Measurements from ENCODE around the gene NR6A1.

NR6A1 gene

DNA sequence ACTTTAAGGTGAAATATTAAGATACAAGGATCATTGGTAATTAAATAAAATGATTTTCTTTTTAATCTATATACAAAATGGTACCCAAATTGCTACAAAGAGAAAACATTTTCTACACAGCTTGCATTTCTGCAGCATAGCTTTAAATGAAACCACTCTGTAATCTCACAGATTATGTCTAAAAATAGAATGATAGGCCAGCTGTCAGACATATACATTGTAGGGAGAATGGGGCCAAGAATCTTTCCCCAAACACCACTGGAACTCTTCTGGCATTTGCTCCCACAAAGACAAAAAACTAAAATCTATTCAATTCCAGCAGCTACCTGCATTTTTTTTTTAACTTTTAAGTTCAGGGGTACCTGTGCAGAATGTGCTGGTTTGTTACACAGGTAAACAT is 139.8 kb downstream of the NR6A1 start:
- DNase-seq (ENCODE audit: low read depth, low spot score) = no peak
- Histone ChIP-seq H3K9ac (ENCODE audit: insufficient read length) (no peak overlapping the region), H3K27ac (no peak overlapping the region), H3K9me3 (ENCODE audit: low read depth, low read length) (no peaks in the 10 kb centered on the region), H3K36me3 (ENCODE audit: insufficient read depth, low read length) (no peaks in the 10 kb centered on the region), H3K4me3 (no peak overlapping the region)
- TF ChIP-seq EZH2 (IDR thresholded peaks at IDR 0.05) (no peak), POLR2AphosphoS5 (IDR thresholded peaks at IDR 0.05; ENCODE audit: borderline replicate concordance, low read depth, low read length) (no peak), FOXP2 (optimal IDR thresholded peaks at IDR 0.05; ENCODE audit: control extremely low read depth, extremely low read length, insufficient read depth) (no peak)

DNA sequence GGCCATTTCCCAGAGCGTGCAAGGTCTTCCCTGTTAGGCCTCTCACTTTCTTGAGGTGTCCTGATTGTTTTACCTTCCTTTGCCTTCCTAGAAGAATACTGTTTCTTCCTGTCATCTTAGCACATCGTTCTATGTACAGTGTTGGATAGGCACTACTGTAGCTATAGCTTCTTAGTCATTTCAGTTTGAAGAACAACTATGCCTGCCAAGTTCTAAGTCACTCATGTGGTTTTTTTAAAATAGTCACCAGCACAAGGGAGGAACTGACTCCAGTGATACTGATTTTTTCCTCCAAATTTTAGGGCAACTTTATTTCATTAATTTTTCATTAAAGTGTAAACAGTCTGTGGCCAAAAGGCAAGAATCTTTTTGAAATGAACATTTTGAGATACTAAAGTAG is 141.5 kb downstream of the NR6A1 start:
- TF ChIP-seq FOXP2 (optimal IDR thresholded peaks at IDR 0.05; ENCODE audit: control extremely low read depth, extremely low read length, insufficient read depth) (no peak), POLR2AphosphoS5 (IDR thresholded peaks at IDR 0.05; ENCODE audit: borderline replicate concordance, low read depth, low read length) (no peak), EZH2 (IDR thresholded peaks at IDR 0.05) (no peak)
- Histone ChIP-seq H3K27ac (peak overlapping the region; percentile 21; the same call in 1 of the 2 replicates), H3K9ac (ENCODE audit: insufficient read length) (no peak overlapping the region), H3K36me3 (ENCODE audit: insufficient read depth, low read length) (no peaks in the 10 kb centered on the region), H3K4me3 (no peak overlapping the region), H3K9me3 (ENCODE audit: low read depth, low read length) (no peaks in the 10 kb centered on the region)
- DNase-seq (ENCODE audit: low read depth, low spot score) = no peak

DNA sequence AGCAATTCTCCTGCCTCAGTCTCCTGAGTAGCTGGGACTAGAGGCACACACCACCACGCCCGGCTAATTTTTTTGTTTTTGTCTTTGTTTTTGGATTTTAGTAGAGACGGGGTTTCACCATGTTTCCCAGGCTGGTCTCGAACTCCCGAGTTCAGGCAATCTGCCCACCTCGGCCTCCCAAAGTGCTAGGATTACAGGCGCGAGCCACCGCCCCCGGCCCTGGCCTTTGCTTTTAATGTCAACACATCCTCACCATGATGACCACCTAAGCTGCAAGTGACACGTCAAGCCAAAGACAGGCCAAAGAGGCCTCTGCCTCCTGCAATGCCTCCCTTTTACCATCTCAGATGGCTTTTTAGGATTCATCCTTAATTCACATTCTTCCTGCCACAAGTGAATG is 142.4 kb downstream of the NR6A1 start:
- H3K4me3 ChIP-seq = no peak overlapping the region

DNA sequence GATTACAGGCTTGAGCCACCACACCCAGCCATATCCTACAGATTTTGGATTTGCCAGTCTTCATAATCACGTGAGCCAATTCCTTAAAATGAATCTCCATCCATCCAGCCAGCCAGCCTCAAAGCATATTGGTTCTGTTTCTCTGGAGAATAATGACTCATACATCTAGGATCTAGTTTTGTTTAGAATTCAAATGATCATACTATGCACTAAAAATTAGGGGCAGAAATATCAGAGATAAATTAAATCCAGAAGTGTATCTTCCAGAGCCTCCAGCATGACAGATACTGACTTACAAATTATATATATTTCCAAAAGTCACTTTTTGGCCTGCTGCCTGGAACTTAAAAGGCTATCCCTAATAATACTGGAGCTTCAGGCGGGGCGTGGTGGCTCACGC is 144.8 kb downstream of the NR6A1 start:
- TF ChIP-seq POLR2AphosphoS5 (IDR thresholded peaks at IDR 0.05; ENCODE audit: borderline replicate concordance, low read depth, low read length) (no peak), EZH2 (IDR thresholded peaks at IDR 0.05) (no peak), FOXP2 (optimal IDR thresholded peaks at IDR 0.05; ENCODE audit: control extremely low read depth, extremely low read length, insufficient read depth) (no peak)
- no peak overlapping the region for H3K4me3 ChIP-seq
- H3K9me3 ChIP-seq (ENCODE audit: low read depth, low read length) = no peaks in the 10 kb centered on the region
- no peak overlapping the region for H3K9ac ChIP-seq (ENCODE audit: insufficient read length)
- H3K36me3 ChIP-seq (ENCODE audit: insufficient read depth, low read length) = no peaks in the 10 kb centered on the region
- H3K27ac ChIP-seq = no peak overlapping the region
- DNase-seq (ENCODE audit: low read depth, low spot score) = no peak

More for the DNA sequence above, 142.4 kb downstream of the NR6A1 start:
- Histone ChIP-seq H3K9ac (ENCODE audit: insufficient read length) (no peak overlapping the region), H3K36me3 (ENCODE audit: insufficient read depth, low read length) (no peaks in the 10 kb centered on the region), H3K27ac (no peak overlapping the region), H3K9me3 (ENCODE audit: low read depth, low read length) (no peaks in the 10 kb centered on the region)
- DNase-seq (ENCODE audit: low read depth, low spot score) = no peak
- TF ChIP-seq EZH2 (IDR thresholded peaks at IDR 0.05) = no peak
- no peak for TF ChIP-seq FOXP2 (optimal IDR thresholded peaks at IDR 0.05; ENCODE audit: control extremely low read depth, extremely low read length, insufficient read depth)
- TF ChIP-seq POLR2AphosphoS5 (IDR thresholded peaks at IDR 0.05; ENCODE audit: borderline replicate concordance, low read depth, low read length) = no peak

DNA sequence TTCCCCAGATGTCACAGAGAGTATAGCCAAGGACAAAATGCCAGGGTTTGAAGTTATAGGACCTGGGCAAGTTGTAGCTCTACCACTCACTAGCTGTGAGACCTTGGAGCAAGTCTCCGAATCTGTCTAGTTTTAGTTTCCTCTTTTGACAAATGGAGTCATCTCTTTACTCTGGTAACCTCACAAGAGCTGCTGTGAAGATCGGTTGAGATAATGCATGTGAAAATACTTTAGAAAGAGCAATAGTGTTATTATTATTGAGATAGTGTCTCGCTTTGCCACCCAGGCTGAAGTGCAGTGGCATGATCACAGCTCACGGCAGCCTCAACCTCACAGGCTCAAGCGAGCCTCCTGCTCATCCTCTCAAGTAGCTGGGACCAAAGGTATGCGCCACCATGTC is 146.0 kb downstream of the NR6A1 start:
- TF ChIP-seq EZH2 (IDR thresholded peaks at IDR 0.05) (no peak), FOXP2 (optimal IDR thresholded peaks at IDR 0.05; ENCODE audit: control extremely low read depth, extremely low read length, insufficient read depth) (no peak), POLR2AphosphoS5 (IDR thresholded peaks at IDR 0.05; ENCODE audit: borderline replicate concordance, low read depth, low read length) (no peak)
- Histone ChIP-seq H3K9ac (ENCODE audit: insufficient read length) (no peak overlapping the region), H3K4me3 (no peak overlapping the region), H3K27ac (no peak overlapping the region), H3K9me3 (ENCODE audit: low read depth, low read length) (no peaks in the 10 kb centered on the region), H3K36me3 (ENCODE audit: insufficient read depth, low read length) (no peaks in the 10 kb centered on the region)
- DNase-seq (ENCODE audit: low read depth, low spot score) = no peak

DNA sequence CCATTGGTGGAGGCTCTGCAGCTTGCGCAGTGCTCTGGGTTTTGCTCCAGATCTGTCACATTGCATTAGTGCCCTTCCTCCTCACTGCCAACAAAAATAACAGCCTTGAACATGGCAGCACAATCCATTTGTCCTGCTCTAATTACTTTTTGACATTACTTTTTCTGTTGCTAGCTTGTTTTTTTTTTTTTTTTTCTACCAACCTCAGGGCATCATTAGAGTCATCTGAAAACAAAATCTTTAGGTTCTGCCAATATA is 146.4 kb downstream of the NR6A1 start:
- Histone ChIP-seq H3K9ac (ENCODE audit: insufficient read length) (no peak overlapping the region), H3K9me3 (ENCODE audit: low read depth, low read length) (no peaks in the 10 kb centered on the region), H3K4me3 (no peak overlapping the region), H3K27ac (no peak overlapping the region), H3K36me3 (ENCODE audit: insufficient read depth, low read length) (no peaks in the 10 kb centered on the region)
- no peak for TF ChIP-seq POLR2AphosphoS5 (IDR thresholded peaks at IDR 0.05; ENCODE audit: borderline replicate concordance, low read depth, low read length)
- TF ChIP-seq EZH2 (IDR thresholded peaks at IDR 0.05) = no peak
- TF ChIP-seq FOXP2 (optimal IDR thresholded peaks at IDR 0.05; ENCODE audit: control extremely low read depth, extremely low read length, insufficient read depth) = no peak
- no peak for DNase-seq (ENCODE audit: low read depth, low spot score)

DNA sequence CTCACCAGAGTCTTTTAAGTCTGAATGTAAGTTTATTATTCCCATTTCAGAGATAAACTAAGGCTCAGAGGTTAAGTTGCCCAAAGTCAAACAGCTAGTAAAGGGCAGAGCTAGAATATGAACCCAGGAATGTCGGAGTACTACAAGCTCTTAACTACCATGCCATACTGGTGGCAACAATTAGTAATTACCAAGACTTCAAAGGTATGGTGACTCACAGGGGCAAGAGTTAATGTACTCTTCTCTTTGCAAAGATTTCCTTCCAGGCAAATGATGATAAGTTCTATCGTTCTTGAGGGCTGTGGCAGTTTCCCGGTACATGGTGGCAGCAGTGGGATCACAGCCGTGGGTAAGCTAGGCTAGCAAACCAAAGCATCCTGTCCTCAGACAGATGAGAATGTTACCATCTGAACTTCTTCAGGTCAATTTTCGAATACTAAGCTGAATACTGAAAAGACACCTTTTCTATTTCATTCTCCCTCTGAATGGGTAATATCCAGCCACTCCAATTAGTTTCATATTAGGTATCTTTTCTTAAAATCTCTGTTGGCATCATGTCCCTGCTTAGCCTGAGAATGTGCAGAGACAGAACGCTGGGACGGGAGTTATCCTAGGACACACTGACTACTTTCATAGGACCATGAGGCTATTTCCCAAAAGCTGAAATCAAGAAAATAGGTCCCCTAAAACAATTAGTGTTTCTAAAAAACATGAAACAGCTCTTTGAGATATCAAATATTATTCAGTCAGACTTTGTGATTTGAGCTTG is 147.0 kb downstream of the NR6A1 start:
- DNase-seq (ENCODE audit: low read depth, low spot score) = no peak
- H3K27ac ChIP-seq = no peak overlapping the region

DNA sequence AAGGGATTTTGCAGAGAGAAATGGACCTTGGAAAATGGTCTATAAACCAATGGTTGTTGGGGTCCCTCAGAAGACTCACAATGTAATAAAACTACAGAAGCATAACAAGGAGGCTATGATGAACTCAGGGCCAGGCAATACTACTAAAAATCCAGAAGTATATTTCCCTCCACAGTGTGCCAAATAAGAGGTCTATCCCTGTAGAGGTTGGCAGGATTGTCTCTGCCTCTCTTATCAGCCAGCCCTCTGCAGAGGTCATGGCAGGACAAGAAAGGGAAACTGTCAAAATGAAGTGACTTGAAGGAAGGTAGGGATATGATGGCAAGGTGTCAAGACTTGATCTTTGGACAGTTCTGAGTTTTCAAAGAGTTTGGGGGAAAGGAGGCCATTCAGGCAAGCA is 148.2 kb downstream of the NR6A1 start:
- no peak for TF ChIP-seq FOXP2 (optimal IDR thresholded peaks at IDR 0.05; ENCODE audit: control extremely low read depth, extremely low read length, insufficient read depth)
- TF ChIP-seq EZH2 (IDR thresholded peaks at IDR 0.05) = no peak
- no peak for TF ChIP-seq POLR2AphosphoS5 (IDR thresholded peaks at IDR 0.05; ENCODE audit: borderline replicate concordance, low read depth, low read length)
- no peaks in the 10 kb centered on the region for H3K9me3 ChIP-seq (ENCODE audit: low read depth, low read length)
- H3K27ac ChIP-seq = no peak overlapping the region
- no peak overlapping the region for H3K9ac ChIP-seq (ENCODE audit: insufficient read length)
- H3K36me3 ChIP-seq (ENCODE audit: insufficient read depth, low read length) = no peaks in the 10 kb centered on the region
- DNase-seq (ENCODE audit: low read depth, low spot score) = no peak
- no peak overlapping the region for H3K4me3 ChIP-seq

More for the DNA sequence above, 147.0 kb downstream of the NR6A1 start:
- H3K4me3 ChIP-seq = no peak overlapping the region
- no peaks in the 10 kb centered on the region for H3K9me3 ChIP-seq (ENCODE audit: low read depth, low read length)
- H3K36me3 ChIP-seq (ENCODE audit: insufficient read depth, low read length) = no peaks in the 10 kb centered on the region
- H3K9ac ChIP-seq (ENCODE audit: insufficient read length) = no peak overlapping the region
- TF ChIP-seq POLR2AphosphoS5 (IDR thresholded peaks at IDR 0.05; ENCODE audit: borderline replicate concordance, low read depth, low read length) (no peak), EZH2 (IDR thresholded peaks at IDR 0.05) (no peak), FOXP2 (optimal IDR thresholded peaks at IDR 0.05; ENCODE audit: control extremely low read depth, extremely low read length, insufficient read depth) (no peak)
